H1 (cell line): ENCODE measurements around the gene NUP107. TPM values are rescaled to one million over a fixed set of nuclear protein-coding genes. Genes with fewer than 3 reads are reported as not detected.

Source experiments
- CTCF ChIA-PET: fragments of 300-600 bp; sonication (Branson Sonifier 250); formaldehyde crosslinking; loops from one replicate; lab custom pipeline; 2021; ENCODE audit not compliant: partially characterized antibody; lab: Charles Lee
- POLR2A ChIA-PET: fragments of 300-600 bp; sonication (Branson Sonifier 250); formaldehyde crosslinking; loops from one replicate; lab custom pipeline; 2021; ENCODE audit warnings: inconsistent platforms; ENCODE audit not compliant: partially characterized antibody; lab: Charles Lee
- DNase-seq, 2 experiments: peaks; one replicate each; pipeline versions ENCODE4 v3.0.0 to v3.0.0-alpha.2; 2010 to 2022; ENCODE audit warnings: low spot score in 2 of 2, low read depth in 1 of 2, mixed read lengths in 1 of 2
- FAIRE-seq: peaks from 2 replicates; lab custom pipeline; 2011; peaks lifted over from hg19 to GRCh38; lab: Jason Lieb, UNC
- H2AFZ ChIP-seq: 2 replicates; pipeline ENCODE4 v1.8.1; 2012; ENCODE audit warnings: low read length, inconsistent platforms
- H2AK5ac ChIP-seq: 2 replicates; pipeline ENCODE4 v1.6.1; 2013; ENCODE audit warnings: low read depth, low read length
- H2BK120ac ChIP-seq: replicated peaks from 2 replicates; pipeline ENCODE3; 2013; ENCODE audit warnings: low read depth, low read length, inconsistent platforms
- H2BK12ac ChIP-seq: 2 replicates; pipeline ENCODE4 v1.6.1; 2013; ENCODE audit warnings: low read depth, low read length
- H2BK15ac ChIP-seq: 2 replicates; pipeline ENCODE4 v1.6.1; 2013; ENCODE audit warnings: low read length
- H2BK20ac ChIP-seq: 2 replicates; pipeline ENCODE4 v1.6.1; 2013; ENCODE audit warnings: low read length
- H2BK5ac ChIP-seq: 2 replicates; pipeline ENCODE4 v1.6.1; 2013; ENCODE audit warnings: low read depth, low read length
- H3K14ac ChIP-seq: 2 replicates; pipeline ENCODE4 v1.6.1; 2013; ENCODE audit warnings: inconsistent platforms; ENCODE audit not compliant: insufficient read length
- H3K18ac ChIP-seq: 2 replicates; pipeline ENCODE4 v1.6.1; 2013; ENCODE audit warnings: low read length; ENCODE audit errors: extremely low read depth
- H3K23ac ChIP-seq: 2 replicates; pipeline ENCODE4 v1.6.1; 2013; ENCODE audit warnings: inconsistent platforms; ENCODE audit not compliant: insufficient read length
- H3K23me2 ChIP-seq: 2 replicates; pipeline ENCODE4 v1.6.1; 2013; ENCODE audit warnings: low read depth, low read length
- H3K27ac ChIP-seq: 2 replicates; pipeline ENCODE4 v1.6.1; 2011; ENCODE audit warnings: low read depth, low read length, inconsistent platforms
- H3K27me3 ChIP-seq, 4 experiments: replicated peaks in 1 of 4; 1 replicate in 1 of 4; 2 replicates in 3 of 4; pipeline versions ENCODE4 v1.6.1 to v1.8.1; 2011 to 2013; ENCODE audit warnings: low read length in 3 of 4, mild to moderate bottlenecking in 3 of 4, inconsistent platforms in 2 of 4, mixed read lengths in 2 of 4, moderate library complexity in 1 of 4; ENCODE audit not compliant: control insufficient read depth in 3 of 4, insufficient read depth in 3 of 4; ENCODE audit errors: extremely low read depth in 1 of 4
- H3K36me3 ChIP-seq, 4 experiments: 2 replicates each; pipeline versions ENCODE4 v1.6.1 to v1.8.1; 2011 to 2013; ENCODE audit warnings: mild to moderate bottlenecking in 4 of 4, low read length in 3 of 4, moderate library complexity in 2 of 4, control low read depth in 1 of 4, inconsistent platforms in 1 of 4; ENCODE audit not compliant: insufficient read depth in 4 of 4, control insufficient read depth in 2 of 4
- H3K4ac ChIP-seq: replicated peaks from 2 replicates; pipeline ENCODE3; 2013; ENCODE audit warnings: low read length, low read depth, mixed read lengths, inconsistent platforms; ENCODE audit not compliant: insufficient read length
- H3K4me1 ChIP-seq, 4 experiments: replicated peaks in 1 of 4; 1 replicate in 1 of 4; 2 replicates in 3 of 4; pipeline versions ENCODE4 v1.6.1 to v1.8.1; 2011 to 2013; ENCODE audit warnings: low read length in 3 of 4, inconsistent platforms in 2 of 4, mixed read lengths in 1 of 4; ENCODE audit not compliant: insufficient read depth in 4 of 4, control insufficient read depth in 3 of 4
- H3K4me2 ChIP-seq, 2 experiments: 2 replicates each; pipeline versions ENCODE4 v1.6.1 to v1.8.1; 2011 to 2013; ENCODE audit warnings: low read depth in 2 of 2, low read length in 2 of 2, control low read depth in 1 of 2, inconsistent platforms in 1 of 2, mild to moderate bottlenecking in 1 of 2; ENCODE audit not compliant: insufficient read depth in 1 of 2
- H3K4me3 ChIP-seq, 4 experiments: fragments of 200-600, 300-600 bp in 1 of 4; sonication (generic), shearing (Covaris generic), sonication (Bioruptor Twin) in 1 of 4; 2 replicates each; pipeline versions ENCODE4 v1.5.1 to v1.8.1; 2011 to 2016; ENCODE audit warnings: low read length in 4 of 4, low read depth in 3 of 4, control low read depth in 2 of 4, inconsistent platforms in 2 of 4, mild to moderate bottlenecking in 2 of 4, mixed read lengths in 1 of 4, moderate library complexity in 1 of 4; ENCODE audit not compliant: insufficient read depth in 2 of 4; ENCODE audit errors: extremely low read depth in 1 of 4
- H3K56ac ChIP-seq: replicated peaks from 2 replicates; pipeline ENCODE3; 2013; ENCODE audit warnings: low read depth, mild to moderate bottlenecking, mixed read lengths, low read length, inconsistent platforms; ENCODE audit not compliant: insufficient read length
- H3K79me1 ChIP-seq: 2 replicates; pipeline ENCODE4 v1.6.1; 2013; ENCODE audit warnings: low read depth, low read length, control low read depth
- H3K79me2 ChIP-seq, 2 experiments: 2 replicates each; pipeline versions ENCODE4 v1.6.1 to v1.8.1; 2012 to 2013; ENCODE audit warnings: low read length in 2 of 2, mild to moderate bottlenecking in 2 of 2, inconsistent platforms in 1 of 2; ENCODE audit not compliant: insufficient read depth in 2 of 2, control insufficient read depth in 1 of 2
- H3K9ac ChIP-seq, 4 experiments: replicated peaks in 1 of 4; 1 replicate in 1 of 4; 2 replicates in 3 of 4; pipeline versions ENCODE4 v1.6.1 to v1.8.1; 2011 to 2013; ENCODE audit warnings: low read depth in 3 of 4, low read length in 3 of 4, control low read depth in 2 of 4, mild to moderate bottlenecking in 2 of 4, moderate library complexity in 2 of 4, inconsistent platforms in 1 of 4; ENCODE audit errors: extremely low read depth in 1 of 4
- H3K9me3 ChIP-seq, 2 experiments: 2 replicates each; pipeline versions ENCODE4 v1.6.1 to v1.8.1; 2012 to 2013; ENCODE audit warnings: mild to moderate bottlenecking in 2 of 2, moderate library complexity in 2 of 2, control low read depth in 1 of 2, inconsistent platforms in 1 of 2, low read depth in 1 of 2, low read length in 1 of 2, mixed read lengths in 1 of 2; ENCODE audit not compliant: insufficient read depth in 2 of 2
- H4K20me1 ChIP-seq, 2 experiments: replicated peaks in 1 of 2; 2 replicates each; pipeline versions ENCODE3 to v1.8.1; 2011 to 2013; ENCODE audit warnings: inconsistent platforms in 2 of 2, low read length in 2 of 2, mild to moderate bottlenecking in 1 of 2; ENCODE audit not compliant: insufficient read depth in 2 of 2, control insufficient read depth in 1 of 2
- H4K5ac ChIP-seq: 2 replicates; pipeline ENCODE4 v1.6.1; 2013; ENCODE audit warnings: low read length, low read depth, mixed read lengths, inconsistent platforms; ENCODE audit not compliant: insufficient read length
- H4K8ac ChIP-seq: 2 replicates; pipeline ENCODE4 v1.8.0; 2013; ENCODE audit warnings: mild to moderate bottlenecking, moderate library complexity, low read length, inconsistent platforms; ENCODE audit not compliant: insufficient read depth; ENCODE audit errors: extremely low read depth
- H4K91ac ChIP-seq: replicated peaks from 2 replicates; pipeline ENCODE3; 2013; ENCODE audit warnings: low read length, mixed read lengths, inconsistent platforms; ENCODE audit not compliant: insufficient read length
- ASH2L ChIP-seq: fragments of 200-600, 300-600 bp; sonication (generic); IDR thresholded peaks from one replicate; pipeline ENCODE4 v1.7.1; 2017; ENCODE audit warnings: low read length
- CBX8 ChIP-seq: fragments of 300-800, 300-1000 bp; sonication (generic); IDR thresholded peaks from 2 replicates; pipeline ENCODE4 v1.7.1; 2016; ENCODE audit warnings: low read depth, low read length, borderline replicate concordance
- CHD1 ChIP-seq: IDR thresholded peaks from 2 replicates; pipeline ENCODE4 v1.6.1; 2012; ENCODE audit warnings: low read depth, low read length, improper control_type of control experiment
- CHD2 ChIP-seq: IDR thresholded peaks from 2 replicates; pipeline ENCODE4 v1.6.1; 2012; ENCODE audit warnings: low read length, improper control_type of control experiment
- CTCF ChIP-seq, 3 experiments: IDR thresholded peaks; 1 replicate in 2 of 3; 2 replicates in 1 of 3; pipeline versions ENCODE4 v1.5.1 to v1.6.1; 2011; ENCODE audit warnings: low read length in 3 of 3, mild to moderate bottlenecking in 3 of 3, inconsistent platforms in 2 of 3, low read depth in 1 of 3, moderate library complexity in 1 of 3; ENCODE audit not compliant: insufficient read depth in 1 of 3; ENCODE audit errors: control extremely low read depth in 1 of 3
- KDM4A ChIP-seq: IDR thresholded peaks from one replicate; pipeline ENCODE4 v1.7.1; 2012; ENCODE audit warnings: low read depth, mild to moderate bottlenecking, moderate library complexity, low read length, inconsistent platforms; ENCODE audit not compliant: severe bottlenecking
- NANOG ChIP-seq: IDR thresholded peaks from 2 replicates; pipeline ENCODE4 v1.6.1; 2011; ENCODE audit warnings: low read length, low read depth, mild to moderate bottlenecking, inconsistent platforms; ENCODE audit not compliant: insufficient read depth, poor library complexity, severe bottlenecking
- PHF8 ChIP-seq: fragments of 200-600 bp; sonication (generic); conservative IDR thresholded peaks from 2 replicates; pipeline ENCODE4 v1.7.1; 2012; ENCODE audit warnings: low read depth, mild to moderate bottlenecking, inconsistent platforms, low read length, moderate library complexity
- RXRA ChIP-seq: IDR thresholded peaks from 2 replicates; pipeline ENCODE4 v1.6.1; 2011; ENCODE audit warnings: low read depth, mild to moderate bottlenecking, low read length, moderate library complexity; ENCODE audit not compliant: insufficient read depth
- SIRT6 ChIP-seq: IDR thresholded peaks from one replicate; pipeline ENCODE4 v1.7.1; 2012; ENCODE audit warnings: low read length, inconsistent platforms
- SP1 ChIP-seq: IDR thresholded peaks from 2 replicates; pipeline ENCODE4 v1.6.1; 2011; ENCODE audit warnings: low read depth, low read length
- TBP ChIP-seq: IDR thresholded peaks from 2 replicates; pipeline ENCODE4 v1.6.1; 2011; ENCODE audit warnings: low read depth, low read length, improper control_type of control experiment
- WGBS, 2 experiments: shearing (Covaris generic) in 1 of 2; methylation state at CpG; one replicate each; pipeline versions ENCODE4 v1.1.6 to v1.1.7; 2013 to 2015; ENCODE audit warnings: low lambda C conversion rate in 2 of 2, mixed read lengths in 2 of 2, inconsistent platforms in 1 of 2, low coverage in 1 of 2, missing lambda C conversion rate in 1 of 2; ENCODE audit not compliant: insufficient replicate concordance in 2 of 2, insufficient coverage in 1 of 2, insufficient read length in 1 of 2; ENCODE audit errors: extremely low coverage in 1 of 2, missing lambda C conversion rate in 1 of 2; 5-methylcytosine and 5-hydroxymethylcytosine counted together
- polyA plus RNA-seq, 7 experiments: library from polyadenylated mRNA; depleted of rRNA in 3 of 7; stranded (reverse) in 5 of 7; unstranded in 2 of 7; fragments of >200 nt in 5 of 7; fragments of 200-250 nt in 2 of 7; gene quantifications; 1 replicate in 5 of 7; 2 replicates in 1 of 7; 4 replicates in 1 of 7; pipeline versions ENCODE4 v1.2.1 to v1.2.3, GENCODE V29; 2011 to 2013; ENCODE audit warnings: missing spikeins in 2 of 7, mixed read lengths in 2 of 7
- total RNA-seq: library from RNA; stranded (reverse); fragmentation: NEBNext Ultra II Directional; extraction: Animal tissue kit (Norgen Biotek cat#: 25700); gene quantifications from 2 replicates; pipeline ENCODE4 v1.2.1, GENCODE V29; 2021

NUP107 gene
- total and polyA plus RNA-seq, 2 of the 8 experiments (the other 6 are each of a cell fraction or from before 2014, with no cell fraction given), result 46.1 to 141 TPM

- Histone ChIP-seq H2BK15ac (no peak overlapping the region), H3K23ac (no peak overlapping the region), H4K20me1 (no peaks in the 10 kb centered on the region), H4K5ac (no peak overlapping the region), H3K9ac (no peak overlapping the region), H3K18ac (no peak overlapping the region), H3K4me1 (peaks cover 0 to 2% (median 0%) of the 10 kb centered on the region in 4 experiments; a peak in 1 of 7 replicates), H3K36me3 (no peaks in the 10 kb centered on the region), H4K91ac (no peak overlapping the region), H2BK5ac (no peak overlapping the region), H2BK120ac (no peak overlapping the region), H2BK20ac (no peak overlapping the region), H3K23me2 (no peaks in the 10 kb centered on the region), H3K9me3 (no peaks in the 10 kb centered on the region), H3K27ac (no peak overlapping the region), H3K14ac (no peak overlapping the region), H3K27me3 (no peaks in the 10 kb centered on the region), H2AFZ (no peak overlapping the region), H3K56ac (no peak overlapping the region), H4K8ac (no peak overlapping the region), H3K4me2 (no peak overlapping the region), H3K4me3 (no peak overlapping the region), H2AK5ac (no peak overlapping the region), H3K79me2 (no peaks in the 10 kb centered on the region), H3K4ac (no peak overlapping the region), H3K79me1 (no peaks in the 10 kb centered on the region), H2BK12ac (no peak overlapping the region)
- ChIA-PET CTCF (interaction anchor here (0.6 kb wide), 1 partner anchor 1045 kb away, joined by 3 read pairs; no protein-coding TSS in a partner anchor), POLR2A (no interaction called here)
- 59% methylated on average over 3 of the region's 3 CpGs; no CpG with 5 or more reads in 1 of the 2 experiments for WGBS, 2 experiments
- DNase-seq (no peak), FAIRE-seq (no peak)
- TF ChIP-seq TBP (no peak), CHD1 (no peak), CHD2 (no peak), ASH2L (no peak), PHF8 (no peak), RXRA (no peak), SIRT6 (no peak), NANOG (no peak), CTCF (IDR thresholded peaks at IDR 0.05; ENCODE audit: control extremely low read depth in 1 of 3, insufficient read depth in 1 of 3, low read depth in 1 of 3, low read length in 3 of 3) (no peak), SP1 (no peak), CBX8 (no peak), KDM4A (no peak)
Observed at GRCh38 chr12:68790952-68791234, 104.1 kb downstream of the NUP107 start.
